A673 (cell line): ENCODE measurements around the gene PRAC1.

Experiments
- CTCF ChIP-seq: fragments of 300-800, 200-600 bp; sonication (generic); conservative IDR thresholded peaks from 2 replicates; pipeline ENCODE4 v1.5.1; 2017; ENCODE audit warnings: low read depth, mild to moderate bottlenecking, antibody characterized with exemption, low read length, moderate library complexity, mixed read lengths
- EZH2 ChIP-seq: fragments of 200-600 bp; sonication (generic); IDR thresholded peaks from 2 replicates; pipeline ENCODE4 v1.6.1; 2017; ENCODE audit warnings: borderline replicate concordance, low read depth, mild to moderate bottlenecking, mixed read lengths, antibody characterized with exemption, low read length; ENCODE audit not compliant: poor library complexity, severe bottlenecking

- TF ChIP-seq CTCF (no peak), EZH2 (no peak)
These were observed 11.5 kb upstream of the PRAC1 start for GRCh38 chr17:48733632-48734328.
